Small intestine (tissue), 7 donors: ENCODE measurements around the gene TMOD1. TPM values are rescaled to one million over a fixed set of nuclear protein-coding genes. Genes with fewer than 3 reads are reported as not detected.

Experiments
- DNase-seq, 2 donors: peaks; one replicate each; pipeline versions ENCODE4 v3.0.0 to v3.0.0-alpha.2; 2013
- FAIRE-seq: peaks from 2 replicates; lab custom pipeline; 2012; peaks lifted over from hg19 to GRCh38; lab: Jason Lieb, UNC
- H3K27ac ChIP-seq, 3 donors: one replicate each; pipeline ENCODE4 v1.5.1; 2013; ENCODE audit warnings: low read length in 2 of 3, mild to moderate bottlenecking in 2 of 3, control low read depth in 1 of 3, inconsistent platforms in 1 of 3, low read depth in 1 of 3, moderate library complexity in 1 of 3
- H3K27me3 ChIP-seq, 3 donors: one replicate each; pipeline ENCODE4 v1.6.1; 2013; ENCODE audit warnings: low read length in 3 of 3, inconsistent platforms in 1 of 3; ENCODE audit not compliant: control insufficient read depth in 3 of 3, insufficient read depth in 3 of 3
- H3K36me3 ChIP-seq, 3 donors: one replicate each; pipeline ENCODE4 v1.6.1; 2013; ENCODE audit warnings: low read length in 3 of 3, inconsistent platforms in 1 of 3, low read depth in 1 of 3, mild to moderate bottlenecking in 1 of 3, moderate library complexity in 1 of 3; ENCODE audit not compliant: control insufficient read depth in 3 of 3, insufficient read depth in 2 of 3
- H3K4me1 ChIP-seq, 3 donors: one replicate each; pipeline ENCODE4 v1.6.1; 2013; ENCODE audit warnings: low read length in 2 of 3, inconsistent platforms in 1 of 3, low read depth in 1 of 3, mild to moderate bottlenecking in 1 of 3, moderate library complexity in 1 of 3; ENCODE audit not compliant: control insufficient read depth in 3 of 3, insufficient read depth in 2 of 3
- H3K4me3 ChIP-seq, 3 donors: one replicate each; pipeline ENCODE4 v1.5.1; 2013; ENCODE audit warnings: low read length in 3 of 3, control low read depth in 1 of 3, inconsistent platforms in 1 of 3, low read depth in 1 of 3, mild to moderate bottlenecking in 1 of 3, moderate library complexity in 1 of 3
- H3K9me3 ChIP-seq, 2 donors: one replicate each; pipeline ENCODE4 v1.6.1; 2013; ENCODE audit warnings: low read depth in 1 of 2, low read length in 1 of 2; ENCODE audit not compliant: control insufficient read depth in 2 of 2, insufficient read depth in 1 of 2
- WGBS, 3 donors: extraction: QIAGEN DNeasy Blood & Tissue Kit; methylation state at CpG; one replicate each; pipeline ENCODE4 v1.1.7; 2013; 5-methylcytosine and 5-hydroxymethylcytosine counted together
- polyA plus RNA-seq, 4 donors: library from polyadenylated mRNA; stranded (reverse) in 3 of 4; unstranded in 1 of 4; fragments of 200-250 nt in 3 of 4; fragments of 120-200 nt in 1 of 4; gene quantifications; one replicate each; pipeline versions ENCODE4 v1.2.1 to v1.2.3, GENCODE V29; 2013
- donor health status: healthy with polysubstance abuse.
- donor health status: control.
- donor health status: control.
- donor health status: Bipolar disorder and iron deficiency.
- donor health status: healthy.

TMOD1 gene
- polyA plus RNA-seq, 4 donors = 1.1 to 9.9 (median 1.6) TPM

DNA sequence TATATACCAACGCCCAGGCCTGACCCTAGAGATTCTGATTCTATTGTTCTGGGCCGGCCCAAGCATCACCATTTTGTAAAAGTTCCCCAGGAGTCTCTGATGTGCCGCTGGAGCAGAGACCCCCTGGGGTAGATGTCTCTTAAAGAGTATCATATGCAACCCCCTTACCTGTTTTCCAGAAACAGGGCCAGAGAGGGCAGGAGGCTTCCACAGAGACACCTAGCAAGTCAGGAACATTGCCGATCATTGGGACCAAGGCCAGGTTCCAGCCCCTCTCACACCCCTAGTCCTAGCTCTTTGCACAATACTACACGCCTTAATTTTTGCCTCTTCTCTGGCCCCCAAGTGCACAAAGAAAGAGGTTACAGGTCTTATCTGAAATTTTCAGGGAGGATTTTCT, 63.8 kb downstream of the TMOD1 start:
- H3K27ac ChIP-seq = no peak overlapping the region
- no peak overlapping the region for H3K4me3 ChIP-seq
- FAIRE-seq (no peak), DNase-seq (no peak)
- H3K4me1 ChIP-seq = peaks cover 0 to 3% (median 3%) of the 10 kb centered on the region in 3 donors
- no peaks in the 10 kb centered on the region for H3K9me3 ChIP-seq
- H3K36me3 ChIP-seq = no peaks in the 10 kb centered on the region
- peaks cover 0 to 6% (median 0%) of the 10 kb centered on the region in 3 donors for H3K27me3 ChIP-seq
- whole genome bisulfite sequencing, 3 donors = 77 to 89% (median 83%) methylated on average over 5 of the region's 5 CpGs

DNA sequence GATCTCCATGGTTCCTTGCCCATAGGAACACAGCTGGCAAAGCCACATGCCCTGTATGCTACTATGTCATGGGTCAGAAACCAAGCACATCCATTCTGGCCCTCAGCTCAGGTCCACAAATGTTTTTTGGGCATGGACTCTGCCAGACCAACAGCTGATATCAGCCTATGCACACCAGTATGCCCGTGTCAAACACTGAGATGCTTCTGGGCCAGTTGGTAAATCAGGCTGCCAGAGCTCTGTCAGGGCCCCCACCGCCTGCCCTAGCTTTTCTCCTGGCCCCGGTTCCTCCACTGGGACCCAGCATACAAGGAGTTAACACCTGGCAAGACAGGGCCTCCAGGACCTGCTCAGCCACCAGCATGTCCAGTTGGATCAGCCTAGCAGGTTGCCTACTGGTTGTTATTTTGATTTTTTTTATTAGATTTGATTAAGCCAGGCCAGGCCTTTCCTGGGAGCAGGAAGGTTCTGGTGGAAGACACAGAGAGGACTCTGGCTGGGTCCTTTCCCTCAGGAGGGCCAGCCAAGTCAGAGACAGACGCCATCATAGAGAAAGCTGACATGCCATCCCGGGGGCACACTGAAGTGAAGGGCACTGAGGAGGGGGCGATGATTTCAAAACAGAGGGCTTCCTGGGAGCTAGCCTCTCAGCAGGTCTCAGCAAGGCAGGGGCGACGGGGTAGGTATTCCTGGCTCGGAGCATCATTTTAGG, 65.9 kb downstream of the TMOD1 start:
- Histone ChIP-seq H3K27ac (no peak overlapping the region), H3K36me3 (no peaks in the 10 kb centered on the region), H3K4me1 (peaks cover 0 to 3% (median 3%) of the 10 kb centered on the region in 3 donors), H3K4me3 (no peak overlapping the region), H3K9me3 (no peaks in the 10 kb centered on the region), H3K27me3 (peaks cover 0 to 6% (median 0%) of the 10 kb centered on the region in 3 donors)
- DNase-seq = no peak
- WGBS, 3 donors = 70 to 82% (median 75%) methylated on average over 9 of the region's 9 CpGs
- FAIRE-seq = no peak

DNA sequence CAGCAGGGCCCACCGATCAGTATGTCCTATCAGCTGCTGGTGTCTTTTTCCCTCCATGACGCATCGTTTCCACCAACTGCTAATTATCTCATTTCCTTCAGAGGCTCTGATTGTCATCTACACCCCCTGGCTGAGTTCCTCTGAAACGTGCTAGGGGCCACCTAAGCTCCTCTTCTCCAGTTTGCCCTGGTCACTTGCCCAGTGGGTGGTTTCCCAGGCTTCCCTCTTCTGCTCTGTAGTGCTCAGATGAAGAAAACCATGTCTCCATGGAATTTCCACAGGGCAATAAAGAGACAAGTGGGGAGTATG, 66.4 kb downstream of the TMOD1 start:
- H3K9me3 ChIP-seq = no peaks in the 10 kb centered on the region
- peaks cover 0 to 6% (median 0%) of the 10 kb centered on the region in 3 donors for H3K27me3 ChIP-seq
- 67 to 80% (median 70%) methylated on average over 4 of the region's 4 CpGs for WGBS, 3 donors
- H3K4me1 ChIP-seq = peaks cover 0 to 3% (median 3%) of the 10 kb centered on the region in 3 donors
- H3K27ac ChIP-seq = no peak overlapping the region
- no peak overlapping the region for H3K4me3 ChIP-seq
- H3K36me3 ChIP-seq = no peaks in the 10 kb centered on the region
- FAIRE-seq (no peak), DNase-seq (no peak)

DNA sequence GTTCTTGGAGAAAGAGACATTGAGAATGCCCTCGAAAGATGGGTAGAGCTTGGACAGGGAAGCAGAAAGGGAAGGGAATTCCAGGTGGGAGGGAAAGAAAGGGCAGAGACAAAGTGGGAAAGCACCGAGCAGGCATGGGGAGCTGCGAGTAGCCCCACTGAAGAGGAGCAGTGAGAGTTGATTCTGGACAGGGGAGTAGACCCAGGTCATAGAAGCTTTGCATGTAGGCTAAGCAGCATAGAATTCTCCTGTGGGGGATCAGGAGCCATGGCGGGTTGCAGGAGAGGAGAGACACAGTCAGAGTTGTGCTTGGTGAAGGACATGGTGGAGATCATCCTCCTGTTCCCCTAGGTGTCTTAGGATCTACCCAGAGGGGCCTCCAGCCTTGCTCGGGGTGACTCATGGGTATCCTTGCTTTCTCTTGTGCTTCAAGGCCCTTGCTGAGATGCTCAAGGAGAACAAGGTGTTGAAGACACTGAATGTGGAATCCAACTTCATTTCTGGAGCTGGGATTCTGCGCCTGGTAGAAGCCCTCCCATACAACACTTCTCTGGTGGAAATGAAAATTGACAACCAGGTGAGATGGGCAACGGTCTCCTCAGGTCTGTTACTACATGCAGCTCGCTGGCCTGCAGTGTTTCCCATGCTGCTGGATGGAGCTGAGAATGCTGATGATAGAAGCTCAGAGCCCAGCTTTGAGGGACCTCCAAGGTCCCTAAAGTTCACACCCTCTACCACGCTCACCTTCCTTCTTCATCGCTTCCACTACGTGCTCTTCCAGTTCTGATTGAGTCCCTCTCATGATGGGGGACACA, 67.2 kb downstream of the TMOD1 start:
- peaks cover 0 to 3% (median 3%) of the 10 kb centered on the region in 3 donors for H3K4me1 ChIP-seq
- H3K4me3 ChIP-seq = no peak overlapping the region
- WGBS, 3 donors = 88 to 93% (median 89%) methylated on average over 11 of the region's 11 CpGs
- H3K9me3 ChIP-seq = no peaks in the 10 kb centered on the region
- H3K27ac ChIP-seq = no peak overlapping the region
- H3K27me3 ChIP-seq = peaks cover 0 to 6% (median 0%) of the 10 kb centered on the region in 3 donors
- DNase-seq (no peak), FAIRE-seq (no peak)
- no peaks in the 10 kb centered on the region for H3K36me3 ChIP-seq

DNA sequence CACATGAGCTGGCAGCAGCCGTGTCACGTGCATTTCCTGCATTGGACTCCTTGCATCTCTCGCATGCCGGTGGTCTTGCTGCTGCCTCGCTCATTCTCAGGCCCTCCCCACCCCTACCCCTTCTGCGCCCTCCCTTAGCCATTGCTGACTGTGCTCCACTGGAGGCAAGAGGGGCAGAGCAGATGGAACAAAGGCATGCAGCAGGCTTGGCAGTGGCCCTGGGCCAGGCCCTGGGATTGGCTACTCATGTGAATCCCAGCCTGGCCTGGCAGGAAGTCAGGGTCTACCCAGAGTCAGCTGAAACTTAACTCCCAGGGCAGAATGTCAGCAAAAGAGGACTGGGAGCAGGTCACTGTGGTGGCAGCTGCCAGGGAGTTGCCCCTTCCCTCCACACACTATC, 69.4 kb downstream of the TMOD1 start:
- no peaks in the 10 kb centered on the region for H3K4me1 ChIP-seq
- FAIRE-seq (no peak), DNase-seq (no peak)
- H3K4me3 ChIP-seq = no peak overlapping the region
- no peaks in the 10 kb centered on the region for H3K27me3 ChIP-seq
- 85 to 95% (median 94%) methylated on average over 6 of the region's 6 CpGs for WGBS, 3 donors
- no peaks in the 10 kb centered on the region for H3K9me3 ChIP-seq
- H3K36me3 ChIP-seq = no peaks in the 10 kb centered on the region
- no peak overlapping the region for H3K27ac ChIP-seq

DNA sequence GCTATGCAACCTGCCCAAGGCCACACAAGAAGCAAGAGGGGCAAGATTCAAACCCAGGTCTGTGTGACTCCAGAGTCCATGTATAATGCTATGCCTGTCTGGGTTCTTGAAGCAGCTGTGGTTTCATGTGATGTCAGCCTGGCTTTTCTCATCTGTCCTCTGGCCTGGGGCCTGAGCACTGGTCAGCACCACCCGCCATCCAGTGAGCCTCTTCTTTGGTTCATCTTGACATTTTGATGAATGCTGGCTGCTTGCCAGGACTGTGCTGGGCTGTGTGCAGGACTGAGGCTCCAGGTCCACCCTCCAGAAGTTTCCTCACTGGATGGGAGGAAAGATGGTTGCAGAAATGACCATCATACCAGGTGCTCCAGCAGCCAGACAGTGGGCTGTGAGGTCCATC, 70.2 kb downstream of the TMOD1 start:
- WGBS, 3 donors = 80 to 89% (median 81%) methylated on average over 1 of the region's 1 CpG
- no peaks in the 10 kb centered on the region for H3K36me3 ChIP-seq
- DNase-seq = no peak

DNA sequence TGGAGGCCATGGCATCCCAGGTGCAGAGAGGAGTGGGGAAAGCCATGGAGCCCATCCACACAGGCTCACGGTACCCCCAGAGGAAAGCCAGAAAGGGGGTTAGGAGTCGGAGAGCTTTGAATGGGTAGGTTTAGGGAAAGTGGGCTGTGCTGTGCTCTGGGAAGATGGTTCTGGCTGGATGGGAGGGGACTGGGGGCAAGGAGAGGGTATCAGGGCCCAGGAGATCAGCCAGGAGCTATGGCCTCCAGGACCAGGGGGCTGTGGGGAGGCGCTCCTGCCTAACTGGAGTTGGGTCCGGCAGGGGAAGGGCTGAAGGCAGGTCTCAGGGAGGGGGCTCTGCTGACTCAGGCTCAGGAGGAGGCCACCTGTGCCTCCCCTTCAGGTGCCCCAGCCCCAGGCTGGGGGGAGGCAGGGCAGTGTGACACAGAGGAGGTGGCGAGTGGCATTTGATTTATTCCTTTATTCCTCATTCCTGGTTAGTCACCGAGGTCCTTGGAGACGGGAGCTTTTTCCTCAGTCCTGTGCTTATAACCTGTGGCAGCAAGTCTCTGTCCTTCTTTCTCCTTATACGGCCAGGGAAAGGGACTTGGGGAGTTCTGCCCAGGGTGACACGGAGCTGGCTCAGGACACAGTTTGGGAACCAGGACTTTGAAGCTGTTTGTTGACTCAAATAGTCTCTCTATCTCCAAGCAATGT, 70.9 kb downstream of the TMOD1 start:
- DNase-seq (no peak), FAIRE-seq (no peak)
- H3K27ac ChIP-seq = no peak overlapping the region
- H3K27me3 ChIP-seq = no peaks in the 10 kb centered on the region
- no peaks in the 10 kb centered on the region for H3K36me3 ChIP-seq
- no peaks in the 10 kb centered on the region for H3K4me1 ChIP-seq
- no peaks in the 10 kb centered on the region for H3K9me3 ChIP-seq
- H3K4me3 ChIP-seq = no peak overlapping the region
- WGBS, 3 donors = 80 to 85% (median 83%) methylated on average over 9 of the region's 9 CpGs

More for the DNA sequence above, 70.2 kb downstream of the TMOD1 start:
- FAIRE-seq = no peak
- Histone ChIP-seq H3K4me3 (no peak overlapping the region), H3K27me3 (no peaks in the 10 kb centered on the region), H3K27ac (no peak overlapping the region), H3K4me1 (no peaks in the 10 kb centered on the region), H3K9me3 (no peaks in the 10 kb centered on the region)

DNA sequence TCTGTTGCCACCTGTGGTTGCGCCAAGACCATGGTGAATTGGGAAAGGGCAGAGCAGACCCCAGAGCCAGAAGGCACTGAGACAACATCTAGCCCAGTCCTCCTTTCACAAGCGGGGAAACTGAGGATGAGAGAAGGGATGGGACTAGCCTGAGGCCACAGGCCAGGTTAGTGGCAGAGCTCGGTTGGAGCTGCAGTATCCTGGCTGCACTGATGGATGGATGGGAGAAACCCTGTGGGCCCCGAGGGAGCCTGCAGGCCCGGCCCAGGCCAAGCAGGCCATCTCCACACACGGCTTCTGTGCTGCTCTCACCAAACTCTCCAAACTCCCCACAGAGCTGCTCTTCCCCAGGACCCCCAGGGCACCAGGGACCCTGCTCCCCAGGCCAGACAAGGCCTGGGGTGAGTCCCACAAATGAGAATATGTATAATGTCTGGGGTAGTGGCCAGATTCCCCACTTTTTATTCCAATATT, 71.5 kb downstream of the TMOD1 start:
- no peaks in the 10 kb centered on the region for H3K9me3 ChIP-seq
- H3K4me1 ChIP-seq = no peaks in the 10 kb centered on the region

More for the DNA sequence above, 71.5 kb downstream of the TMOD1 start:
- Histone ChIP-seq H3K27ac (no peak overlapping the region), H3K27me3 (no peaks in the 10 kb centered on the region), H3K4me3 (no peak overlapping the region), H3K36me3 (no peaks in the 10 kb centered on the region)
- WGBS, 3 donors = 83 to 90% (median 87%) methylated on average over 6 of the region's 6 CpGs
- FAIRE-seq = no peak
- DNase-seq = no peak
